Keratinocyte (primary cell): ENCODE data around the gene NPAS3. TPM values are rescaled to one million over a fixed set of nuclear protein-coding genes. Genes with fewer than 3 reads are reported as not detected.

ENCODE experiments used
- DNase-seq: peaks from one replicate; pipeline ENCODE4 v3.0.0-alpha.2; 2011; ENCODE audit warnings: low read depth, missing footprints, low spot score
- FAIRE-seq: peaks from 2 replicates; lab custom pipeline; 2011; peaks lifted over from hg19 to GRCh38; lab: Jason Lieb, UNC
- H2AFZ ChIP-seq: 2 replicates; pipeline ENCODE4 v1.6.0; 2012; ENCODE audit warnings: low read length, control low read depth, inconsistent platforms; ENCODE audit not compliant: control insufficient read depth
- H3K27ac ChIP-seq: 2 replicates; pipeline ENCODE4 v1.5.1; 2011; ENCODE audit warnings: low read length; ENCODE audit not compliant: control insufficient read depth, insufficient read depth
- H3K27me3 ChIP-seq: 3 replicates; pipeline ENCODE4 v1.6.0; 2011; ENCODE audit warnings: low read length; ENCODE audit not compliant: control insufficient read depth, insufficient read depth; ENCODE audit errors: extremely low read depth
- H3K36me3 ChIP-seq, 2 experiments: 2 replicates in 1 of 2; 3 replicates in 1 of 2; pipeline ENCODE4 v1.5.1; 2011; ENCODE audit warnings: low read length in 2 of 2, mild to moderate bottlenecking in 1 of 2; ENCODE audit not compliant: control insufficient read depth in 2 of 2, insufficient read depth in 2 of 2; ENCODE audit errors: extremely low read depth in 1 of 2
- H3K4me1 ChIP-seq: 3 replicates; pipeline ENCODE4 v1.5.1; 2011; ENCODE audit warnings: low read length; ENCODE audit not compliant: control insufficient read depth, insufficient read depth; ENCODE audit errors: extremely low read depth
- H3K4me2 ChIP-seq: 3 replicates; pipeline ENCODE4 v1.6.0; 2011; ENCODE audit warnings: low read depth, low read length; ENCODE audit not compliant: control insufficient read depth, insufficient read depth; ENCODE audit errors: extremely low read depth
- H3K4me3 ChIP-seq, 3 experiments: fragments of 200-600 bp in 1 of 3; sonication (generic) in 1 of 3; 2 replicates in 2 of 3; 3 replicates in 1 of 3; pipeline ENCODE4 v1.5.1; 2011 to 2016; ENCODE audit warnings: low read length in 3 of 3, mild to moderate bottlenecking in 3 of 3, control low read depth in 2 of 3, inconsistent platforms in 1 of 3, low read depth in 1 of 3, mixed read lengths in 1 of 3, mixed run types in 1 of 3, moderate library complexity in 1 of 3; ENCODE audit not compliant: control insufficient read depth in 2 of 3, insufficient read depth in 2 of 3; ENCODE audit errors: extremely low read depth in 1 of 3
- H3K79me2 ChIP-seq: 2 replicates; pipeline ENCODE4 v1.6.0; 2012; ENCODE audit warnings: low read length; ENCODE audit not compliant: control insufficient read depth, insufficient read depth
- H3K9ac ChIP-seq: 3 replicates; pipeline ENCODE4 v1.6.0; 2011; ENCODE audit warnings: low read length; ENCODE audit not compliant: control insufficient read depth, insufficient read depth; ENCODE audit errors: extremely low read depth
- H3K9me1 ChIP-seq: 3 replicates; pipeline ENCODE4 v1.6.0; 2011; ENCODE audit warnings: low read length; ENCODE audit not compliant: control insufficient read depth, insufficient read depth; ENCODE audit errors: extremely low read depth
- H3K9me3 ChIP-seq: 2 replicates; pipeline ENCODE4 v1.5.1; 2012; ENCODE audit warnings: low read depth, low read length; ENCODE audit not compliant: control insufficient read depth
- H4K20me1 ChIP-seq: 3 replicates; pipeline ENCODE4 v1.6.0; 2011; ENCODE audit warnings: low read length; ENCODE audit not compliant: control insufficient read depth, insufficient read depth; ENCODE audit errors: extremely low read depth
- EZH2 ChIP-seq: IDR thresholded peaks from one replicate; pipeline ENCODE4 v1.6.1; 2012; ENCODE audit warnings: inconsistent platforms, mild to moderate bottlenecking, low read length, moderate library complexity
- dilution Hi-C: fragments of 300-500 bp; cut with MboI; formaldehyde crosslinking; loops from one replicate; pipeline ENCODE4 v1.7.0; 2020; ENCODE audit warnings: low sequenced_read_pairs; ENCODE audit not compliant: extremely low pct_ligation_motif_present
- polyA plus RNA-seq, 5 experiments: library from polyadenylated mRNA; depleted of rRNA in 3 of 5; stranded (reverse) in 3 of 5; stranded (forward) in 1 of 5; unstranded in 1 of 5; fragments of >200 nt; gene quantifications; 1 replicate in 1 of 5; 2 replicates in 3 of 5; 3 replicates in 1 of 5; pipeline versions ENCODE4 v1.2.1 to v1.2.3, GENCODE V29; 2011 to 2012; ENCODE audit warnings: missing spikeins in 2 of 5, low read depth in 1 of 5, low replicate concordance in 1 of 5
- TF ChIP-seq, protein P1 (sequence below), 3 experiments: IDR thresholded peaks in 1 of 3; conservative IDR thresholded peaks in 1 of 3; optimal IDR thresholded peaks in 1 of 3; 2 replicates in 2 of 3; 3 replicates in 1 of 3; pipeline versions ENCODE3 to v1.5.1; 2011; ENCODE audit warnings: low read length in 3 of 3, mild to moderate bottlenecking in 3 of 3, moderate library complexity in 2 of 3, control low read depth in 1 of 3, inconsistent platforms in 1 of 3; ENCODE audit not compliant: insufficient read depth in 2 of 3; ENCODE audit errors: extremely low read depth in 1 of 3

Gene NPAS3
- polyA plus RNA-seq, 1 donor (not counting 4 experiments of a cell fraction or from before 2014, with no cell fraction given): 0.07 TPM

- TF ChIP-seq, protein P1, sequence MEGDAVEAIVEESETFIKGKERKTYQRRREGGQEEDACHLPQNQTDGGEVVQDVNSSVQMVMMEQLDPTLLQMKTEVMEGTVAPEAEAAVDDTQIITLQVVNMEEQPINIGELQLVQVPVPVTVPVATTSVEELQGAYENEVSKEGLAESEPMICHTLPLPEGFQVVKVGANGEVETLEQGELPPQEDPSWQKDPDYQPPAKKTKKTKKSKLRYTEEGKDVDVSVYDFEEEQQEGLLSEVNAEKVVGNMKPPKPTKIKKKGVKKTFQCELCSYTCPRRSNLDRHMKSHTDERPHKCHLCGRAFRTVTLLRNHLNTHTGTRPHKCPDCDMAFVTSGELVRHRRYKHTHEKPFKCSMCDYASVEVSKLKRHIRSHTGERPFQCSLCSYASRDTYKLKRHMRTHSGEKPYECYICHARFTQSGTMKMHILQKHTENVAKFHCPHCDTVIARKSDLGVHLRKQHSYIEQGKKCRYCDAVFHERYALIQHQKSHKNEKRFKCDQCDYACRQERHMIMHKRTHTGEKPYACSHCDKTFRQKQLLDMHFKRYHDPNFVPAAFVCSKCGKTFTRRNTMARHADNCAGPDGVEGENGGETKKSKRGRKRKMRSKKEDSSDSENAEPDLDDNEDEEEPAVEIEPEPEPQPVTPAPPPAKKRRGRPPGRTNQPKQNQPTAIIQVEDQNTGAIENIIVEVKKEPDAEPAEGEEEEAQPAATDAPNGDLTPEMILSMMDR (optimal IDR thresholded peaks at IDR 0.05 in 1 of 3, IDR thresholded peaks at IDR 0.05 in 1 of 3, conservative IDR thresholded peaks at IDR 0.05 in 1 of 3; ENCODE audit: extremely low read depth in 1 of 3, insufficient read depth in 2 of 3, low read length in 3 of 3): no peak
- no peak for TF ChIP-seq EZH2
- H3K27ac ChIP-seq: no peak overlapping the region
- dilution Hi-C loops: no loop called here
- H3K79me2 ChIP-seq: no peaks in the 10 kb centered on the region
- H3K27me3 ChIP-seq: no peaks in the 10 kb centered on the region
- FAIRE-seq (peak; percentile 20), DNase-seq (no peak)
- no peaks in the 10 kb centered on the region for H3K9me1 ChIP-seq
- H3K4me2 ChIP-seq: no peak overlapping the region
- no peak overlapping the region for H2AFZ ChIP-seq
- H3K4me1 ChIP-seq: peaks cover 4% of the 10 kb centered on the region
- no peak overlapping the region for H3K9ac ChIP-seq
- no peaks in the 10 kb centered on the region for H3K36me3 ChIP-seq
- H4K20me1 ChIP-seq: no peaks in the 10 kb centered on the region
- H3K4me3 ChIP-seq: no peak overlapping the region
- no peaks in the 10 kb centered on the region for H3K9me3 ChIP-seq
Observed at GRCh38 chr14:33556382-33557121, 617.9 kb downstream of the NPAS3 start.

- Histone ChIP-seq H3K4me3 (no peak overlapping the region), H3K4me2 (no peak overlapping the region), H3K27ac (no peak overlapping the region), H3K9me1 (no peaks in the 10 kb centered on the region), H3K9me3 (no peaks in the 10 kb centered on the region), H3K9ac (no peak overlapping the region), H2AFZ (no peak overlapping the region), H4K20me1 (no peaks in the 10 kb centered on the region), H3K27me3 (no peaks in the 10 kb centered on the region), H3K36me3 (no peaks in the 10 kb centered on the region), H3K4me1 (peaks cover 31% of the 10 kb centered on the region), H3K79me2 (no peaks in the 10 kb centered on the region)
- dilution Hi-C loops: no loop called here
- FAIRE-seq (no peak), DNase-seq (no peak)
- TF ChIP-seq, protein P1 (optimal IDR thresholded peaks at IDR 0.05 in 1 of 3, IDR thresholded peaks at IDR 0.05 in 1 of 3, conservative IDR thresholded peaks at IDR 0.05 in 1 of 3; ENCODE audit: extremely low read depth in 1 of 3, insufficient read depth in 2 of 3, low read length in 3 of 3): no peak
- TF ChIP-seq EZH2: no peak
Observed at GRCh38 chr14:33560718-33561431, 622.2 kb downstream of the NPAS3 start.
